Measurements from ENCODE around the gene THSD7A. TPM values are rescaled to one million over a fixed set of nuclear protein-coding genes. Genes with fewer than 3 reads are reported as not detected.
A peak's percentile ranks its signal among the peaks of the same experiment; 100 is the strongest.

The THSD7A gene
- total and polyA plus RNA-seq, 4 donors = 0.15 to 2.7 (median 1.9) TPM

- Histone ChIP-seq H3K9me3 (ENCODE audit: control insufficient read depth in 4 of 4, low read length in 3 of 4) (no peaks in the 10 kb centered on the region), H3K27me3 (ENCODE audit: control insufficient read depth in 4 of 4, insufficient read depth in 4 of 4, low read length in 3 of 4) (no peaks in the 10 kb centered on the region), H3K4me3 (ENCODE audit: low read depth in 1 of 3, low read length in 3 of 3) (no peak overlapping the region), H3K27ac (ENCODE audit: low read depth in 1 of 2, low read length in 2 of 2) (no peak overlapping the region), H3K9ac (ENCODE audit: low read depth in 1 of 2, low read length in 2 of 2) (no peak overlapping the region), H3K36me3 (ENCODE audit: control insufficient read depth in 4 of 4, insufficient read depth in 3 of 4, low read depth in 1 of 4, low read length in 3 of 4) (no peaks in the 10 kb centered on the region), H3K4me1 (ENCODE audit: control insufficient read depth in 4 of 4, insufficient read depth in 4 of 4, low read length in 3 of 4) (peaks cover 0 to 4% (median under 1%) of the 10 kb centered on the region in 4 donors)
- DNase-seq (ENCODE audit: low spot score) = no peak
- TF ChIP-seq NR2F2 (IDR thresholded peaks at IDR 0.05) (no peak), GABPA (IDR thresholded peaks at IDR 0.05 in 1 of 2, conservative IDR thresholded peaks at IDR 0.05 in 1 of 2) (no peak), HNF4A (conservative IDR thresholded peaks at IDR 0.05) (no peak), YY1 (IDR thresholded peaks at IDR 0.05) (no peak), RAD21 (IDR thresholded peaks at IDR 0.05) (no peak), ZBTB33 (IDR thresholded peaks at IDR 0.05) (no peak), ATF3 (IDR thresholded peaks at IDR 0.05) (no peak), RXRA (IDR thresholded peaks at IDR 0.05) (no peak), TAF1 (conservative IDR thresholded peaks at IDR 0.05) (no peak), HNF4G (IDR thresholded peaks at IDR 0.05) (no peak)
Observed at GRCh38 chr7:11642276-11642675, 189.7 kb downstream of the THSD7A start.

- Histone ChIP-seq H3K9me3 (ENCODE audit: control insufficient read depth in 4 of 4, low read length in 3 of 4) (no peaks in the 10 kb centered on the region), H3K4me3 (ENCODE audit: low read depth in 1 of 3, low read length in 3 of 3) (no peak overlapping the region), H3K4me1 (ENCODE audit: control insufficient read depth in 4 of 4, insufficient read depth in 4 of 4, low read length in 3 of 4) (peaks cover 0 to 4% (median under 1%) of the 10 kb centered on the region in 4 donors), H3K36me3 (ENCODE audit: control insufficient read depth in 4 of 4, insufficient read depth in 3 of 4, low read depth in 1 of 4, low read length in 3 of 4) (no peaks in the 10 kb centered on the region), H3K27me3 (ENCODE audit: control insufficient read depth in 4 of 4, insufficient read depth in 4 of 4, low read length in 3 of 4) (no peaks in the 10 kb centered on the region), H3K27ac (ENCODE audit: low read depth in 1 of 2, low read length in 2 of 2) (peak overlapping the region in 1 of 2 donors; percentile 28), H3K9ac (ENCODE audit: low read depth in 1 of 2, low read length in 2 of 2) (no peak overlapping the region)
- WGBS = 44% methylated on average over 4 of the region's 4 CpGs
- DNase-seq (ENCODE audit: low spot score) = no peak
- TF ChIP-seq CTCF (IDR thresholded peaks at IDR 0.05; ENCODE audit: low read depth, low read length, missing input control) = no peak
- TF ChIP-seq ZBTB33 (IDR thresholded peaks at IDR 0.05) = no peak
- TF ChIP-seq RXRA (IDR thresholded peaks at IDR 0.05) = no peak
- no peak for TF ChIP-seq ATF3 (IDR thresholded peaks at IDR 0.05)
- no peak for TF ChIP-seq FOXA2 (IDR thresholded peaks at IDR 0.05)
- TF ChIP-seq EGR1 (IDR thresholded peaks at IDR 0.05; ENCODE audit: low read depth in 2 of 2) = no peak
- no peak for TF ChIP-seq NR2F2 (IDR thresholded peaks at IDR 0.05)
- no peak for TF ChIP-seq JUND (IDR thresholded peaks at IDR 0.05)
- no peak for TF ChIP-seq REST (IDR thresholded peaks at IDR 0.05)
Observed at GRCh38 chr7:11638011-11638774, 193.8 kb downstream of the THSD7A start.

All from liver (tissue), 9 donors.